GM20000 (cell line): Measurements from ENCODE around the gene ARL15.
"Not testable (repeated sequence)": the region's sequence is repeated elsewhere in the genome, so short reads cannot be mapped to it uniquely, and the experiment has no call there.

Experiments
- DNase-seq: peaks from one replicate; pipeline ENCODE4 v3.0.0; 2012; ENCODE audit warnings: low spot score
- CTCF ChIP-seq: IDR thresholded peaks from 2 replicates; pipeline ENCODE4 v1.5.1; 2012; ENCODE audit warnings: mild to moderate bottlenecking, control low read depth; ENCODE audit errors: extremely low read depth, missing control alignments

ARL15 gene

DNA sequence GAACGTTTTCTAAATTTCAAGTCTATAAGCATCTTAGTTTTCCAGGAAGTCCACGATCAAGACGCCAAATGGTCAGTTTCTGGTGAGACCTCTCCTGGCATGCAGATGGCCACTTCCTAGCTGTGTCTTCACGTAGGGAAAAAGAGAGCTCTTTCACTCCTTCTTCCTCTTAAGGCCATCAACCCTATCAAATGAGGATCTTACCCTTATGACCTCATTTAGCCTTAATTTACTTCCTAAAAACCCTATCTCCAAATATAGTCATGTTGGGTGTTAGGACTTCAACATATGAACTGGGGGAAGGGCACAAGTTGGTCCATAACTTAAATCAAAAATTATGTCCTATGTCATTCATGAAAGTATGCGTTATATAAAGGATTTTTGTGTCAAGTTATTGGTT, 229.5 kb downstream of the ARL15 start:
- no peak for TF ChIP-seq CTCF
- DNase-seq: no peak

- TF ChIP-seq CTCF: no peak
- no peak for DNase-seq
Observed at GRCh38 chr5:54073735-54074134, 236.6 kb downstream of the ARL15 start.

DNA sequence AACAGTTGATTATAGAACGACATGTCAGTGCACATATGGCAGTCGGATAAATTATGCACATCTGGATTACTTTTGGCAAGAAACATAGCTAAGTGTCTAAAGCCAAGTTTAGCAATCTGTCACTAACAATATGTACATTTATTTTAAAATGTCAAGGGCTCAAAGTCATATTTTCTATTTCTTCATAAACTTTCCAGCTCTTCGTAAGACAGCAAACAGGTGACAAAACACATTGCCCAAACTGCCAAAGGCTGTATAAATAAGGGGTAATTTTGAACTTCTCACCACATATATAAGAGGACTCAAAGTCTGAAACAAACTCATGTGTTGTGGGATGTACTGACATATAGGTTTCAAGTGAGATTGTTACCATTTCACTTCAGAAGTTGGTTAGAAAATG, 237.2 kb downstream of the ARL15 start:
- no peak for DNase-seq
- TF ChIP-seq CTCF: no peak

DNA sequence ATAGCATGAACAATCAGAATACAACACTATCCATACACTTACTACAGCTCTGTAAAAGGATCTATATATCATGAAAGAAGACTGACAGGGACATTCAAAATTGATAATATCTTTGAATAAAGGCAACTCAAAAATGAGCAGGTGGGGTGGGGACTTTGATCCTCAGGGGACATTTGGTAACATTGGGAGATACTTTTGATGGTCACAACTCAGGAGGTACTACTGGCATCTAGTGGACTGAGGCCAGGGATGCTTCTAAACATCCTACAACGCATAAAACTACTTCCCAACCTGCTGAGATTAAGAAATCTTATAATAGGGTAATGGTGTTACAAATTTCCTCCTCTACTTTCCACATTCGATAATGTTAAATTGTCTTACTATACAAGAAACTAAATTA, 243.9 kb downstream of the ARL15 start:
- no peak for DNase-seq
- TF ChIP-seq CTCF: no peak

DNA sequence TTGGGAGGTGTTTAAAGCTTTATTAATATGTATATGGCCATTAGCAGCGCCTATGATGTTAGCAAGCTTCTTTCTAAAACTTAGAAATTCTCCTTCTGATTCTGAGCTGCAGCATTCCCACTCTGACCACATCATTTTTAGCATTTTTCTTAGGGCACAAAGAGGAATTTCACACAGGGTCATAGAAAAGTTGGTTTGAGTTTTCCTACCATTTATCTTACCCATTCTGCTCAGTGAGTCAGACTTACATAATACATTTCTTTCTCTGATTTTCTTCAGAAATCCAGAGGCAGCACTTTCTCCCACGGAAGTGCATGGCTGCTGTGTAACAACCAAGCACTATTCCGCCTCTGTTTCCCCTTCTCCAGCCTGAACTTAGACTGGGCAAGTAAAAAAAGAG, 246.6 kb downstream of the ARL15 start:
- no peak for TF ChIP-seq CTCF
- DNase-seq: no peak

- no peak for TF ChIP-seq CTCF
- DNase-seq: no peak
Observed at GRCh38 chr5:54062958-54063357, 247.4 kb downstream of the ARL15 start.

DNA sequence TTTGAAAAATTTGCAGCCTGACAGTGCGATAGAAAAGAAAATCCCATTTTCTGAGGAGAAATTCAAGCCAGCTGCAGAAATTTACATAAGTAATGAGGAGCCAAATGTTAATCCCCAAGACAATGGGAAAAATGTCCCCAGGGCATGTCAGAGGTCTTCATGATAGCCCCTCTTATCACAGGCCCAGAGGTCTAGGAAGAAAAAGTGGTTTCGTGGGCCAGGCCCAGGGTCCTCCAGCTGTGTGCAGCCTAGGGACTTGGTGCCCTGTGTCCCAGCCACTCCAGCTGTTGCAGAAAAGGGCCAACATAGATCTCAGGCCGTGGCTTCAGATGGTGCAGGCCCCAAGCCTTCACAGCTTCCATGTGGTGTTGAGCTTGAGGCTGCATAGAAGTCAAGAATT, 249.5 kb downstream of the ARL15 start:
- DNase-seq: not testable (repeated sequence)

DNA sequence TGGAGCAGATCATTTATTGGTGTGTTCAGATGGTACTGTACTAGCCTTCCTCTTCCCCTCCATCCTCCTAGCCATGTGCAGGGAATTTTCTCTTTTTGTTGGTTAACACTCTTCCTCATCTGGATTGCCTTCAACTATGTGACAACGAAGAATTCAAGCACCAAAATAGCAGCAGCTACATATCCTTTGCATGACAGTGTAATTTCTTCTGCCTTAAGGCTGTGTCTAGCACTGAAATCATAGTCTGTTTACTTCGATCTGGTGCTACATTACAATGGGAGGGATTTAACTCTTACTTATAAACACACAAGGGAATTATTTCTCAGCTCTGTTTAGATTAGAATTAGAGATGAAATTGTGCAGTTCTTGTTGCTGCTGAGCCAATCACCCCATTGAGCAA, 260.4 kb downstream of the ARL15 start:
- TF ChIP-seq CTCF: no peak
- DNase-seq: no peak
